Ishikawa (cell line): Measurements from ENCODE around the gene LBHD1.
A peak's percentile ranks its signal among the peaks of the same experiment; 100 is the strongest.

ENCODE experiments used
- CEBPB ChIP-seq: IDR thresholded peaks from 2 replicates; pipeline ENCODE4 v1.6.1; 2012
- CREB1 ChIP-seq: IDR thresholded peaks from 2 replicates; pipeline ENCODE4 v1.6.1; 2012; ENCODE audit warnings: low read depth
- EGR1 ChIP-seq: IDR thresholded peaks from 2 replicates; pipeline ENCODE4 v1.6.1; 2012
- EP300 ChIP-seq: IDR thresholded peaks from 2 replicates; pipeline ENCODE4 v1.6.1; 2012; ENCODE audit warnings: borderline replicate concordance
- FOXM1 ChIP-seq: IDR thresholded peaks from 2 replicates; pipeline ENCODE4 v1.6.1; 2012; ENCODE audit warnings: low read depth, borderline replicate concordance
- MAX ChIP-seq: IDR thresholded peaks from 2 replicates; pipeline ENCODE4 v1.6.1; 2012
- NFIC ChIP-seq: IDR thresholded peaks from 2 replicates; pipeline ENCODE4 v1.6.1; 2012
- RAD21 ChIP-seq: IDR thresholded peaks from 2 replicates; pipeline ENCODE4 v1.6.1; 2012; ENCODE audit warnings: low read depth
- REST ChIP-seq: IDR thresholded peaks from 2 replicates; pipeline ENCODE4 v1.6.1; 2012; ENCODE audit warnings: low read depth, mild to moderate bottlenecking
- TAF1 ChIP-seq: IDR thresholded peaks from 2 replicates; pipeline ENCODE4 v1.6.1; 2012; ENCODE audit warnings: low read depth, mild to moderate bottlenecking
- TCF12 ChIP-seq: IDR thresholded peaks from 2 replicates; pipeline ENCODE4 v1.6.1; 2012; ENCODE audit warnings: low read depth
- TEAD4 ChIP-seq: IDR thresholded peaks from 2 replicates; pipeline ENCODE4 v1.6.1; 2012
- USF1 ChIP-seq: IDR thresholded peaks from 2 replicates; pipeline ENCODE4 v1.6.1; 2012
- YY1 ChIP-seq: IDR thresholded peaks from 2 replicates; pipeline ENCODE4 v1.6.1; 2012; ENCODE audit warnings: low read depth
- ZBTB7A ChIP-seq: IDR thresholded peaks from 2 replicates; pipeline ENCODE4 v1.6.1; 2012; ENCODE audit warnings: low read depth

LBHD1 gene

GRCh38 chr11:62647609-62648005 lies 24.5 kb downstream of the LBHD1 start:
- TF ChIP-seq TAF1 (no peak), NFIC (no peak), CEBPB (no peak), CREB1 (no peak), USF1 (no peak), MAX (no peak), REST (no peak), EGR1 (no peak), RAD21 (no peak), YY1 (no peak), TEAD4 (no peak), TCF12 (no peak), ZBTB7A (no peak), EP300 (no peak), FOXM1 (no peak)

- 0 out of 2 replicates have a peak, but pooled peaks have one; percentile 6 for TF ChIP-seq MAX
- no peak for TF ChIP-seq EP300
These were observed 25.1 kb downstream of the LBHD1 start for GRCh38 chr11:62646825-62647608.

GRCh38 chr11:62645946-62646824 lies 25.9 kb downstream of the LBHD1 start, which contains the start of gene GANAB:
Gene GANAB, minus strand, starts transcription at chr11:62646613. Its CDS starts 14 bp downstream, at chr11:62646599.
- peak; percentile 40; the same call in 1 of the 2 replicates for TF ChIP-seq TEAD4
- no peak for TF ChIP-seq ZBTB7A
- no peak for TF ChIP-seq REST
- peak; percentile 97 for TF ChIP-seq YY1
- TF ChIP-seq TAF1: peak; percentile 99
- TF ChIP-seq EGR1: no peak
- no peak for TF ChIP-seq EP300
- TF ChIP-seq CREB1: peak; percentile 79
- TF ChIP-seq NFIC: no peak
- peak; percentile 63 for TF ChIP-seq MAX
- no peak; the same call in 1 of the 2 replicates for TF ChIP-seq FOXM1
- TF ChIP-seq CEBPB: no peak
- TF ChIP-seq USF1: peak; percentile 31; the same call in 1 of the 2 replicates
- TF ChIP-seq TCF12: peak; percentile 13; the same call in 1 of the 2 replicates
- no peak for TF ChIP-seq RAD21

GRCh38 chr11:62645671-62645945 lies 26.5 kb downstream of the LBHD1 start:
- TF ChIP-seq FOXM1 (no peak), REST (no peak), USF1 (no peak), EGR1 (no peak), TEAD4 (no peak), EP300 (no peak), ZBTB7A (no peak), CREB1 (no peak), CEBPB (no peak), NFIC (no peak), RAD21 (no peak), YY1 (no peak), MAX (no peak), TAF1 (no peak), TCF12 (no peak)
